Trophoblast cell (in vitro differentiated cells and primary cell): ENCODE measurements around the gene CPNE4.

Experiments
- DNase-seq, 2 donors: peaks; one replicate each; pipeline ENCODE4 v3.0.0-alpha.2; 2016
- H2AFZ ChIP-seq: 2 replicates; pipeline ENCODE4 v1.6.1; 2013; ENCODE audit warnings: low read length, moderate library complexity, mild to moderate bottlenecking; ENCODE audit not compliant: insufficient read depth, poor library complexity
- H2AK5ac ChIP-seq: 2 replicates; pipeline ENCODE4 v1.6.1; 2013; ENCODE audit warnings: mild to moderate bottlenecking, low read length
- H2BK120ac ChIP-seq: 2 replicates; pipeline ENCODE4 v1.6.1; 2013; ENCODE audit warnings: low read length, mild to moderate bottlenecking, moderate library complexity; ENCODE audit not compliant: insufficient read depth, poor library complexity
- H2BK12ac ChIP-seq: 2 replicates; pipeline ENCODE4 v1.6.1; 2013; ENCODE audit warnings: mild to moderate bottlenecking, low read length, moderate library complexity
- H2BK5ac ChIP-seq: 2 replicates; pipeline ENCODE4 v1.6.1; 2013; ENCODE audit warnings: low read length, low read depth, moderate library complexity, mild to moderate bottlenecking; ENCODE audit not compliant: poor library complexity
- H3K14ac ChIP-seq: 2 replicates; pipeline ENCODE4 v1.6.1; 2013; ENCODE audit warnings: mild to moderate bottlenecking, low read length
- H3K18ac ChIP-seq: 2 replicates; pipeline ENCODE4 v1.6.1; 2013; ENCODE audit warnings: mild to moderate bottlenecking, low read length
- H3K23ac ChIP-seq: 2 replicates; pipeline ENCODE4 v1.6.1; 2013; ENCODE audit warnings: low read length
- H3K27ac ChIP-seq: 2 replicates; pipeline ENCODE4 v1.5.1; 2013; ENCODE audit warnings: low read depth, mild to moderate bottlenecking, inconsistent platforms, low read length, moderate library complexity
- H3K27me3 ChIP-seq: 2 replicates; pipeline ENCODE4 v1.6.1; 2013; ENCODE audit warnings: inconsistent platforms, mild to moderate bottlenecking, low read length, moderate library complexity; ENCODE audit not compliant: insufficient read depth
- H3K36me3 ChIP-seq, 2 experiments: 1 replicate in 1 of 2; 2 replicates in 1 of 2; pipeline ENCODE4 v1.6.1; 2013; ENCODE audit warnings: low read length in 2 of 2, mild to moderate bottlenecking in 2 of 2, moderate library complexity in 1 of 2; ENCODE audit not compliant: insufficient read depth in 2 of 2, control insufficient read depth in 1 of 2
- H3K4ac ChIP-seq: 2 replicates; pipeline ENCODE4 v1.6.1; 2013; ENCODE audit warnings: low read depth, mild to moderate bottlenecking, low read length, moderate library complexity
- H3K4me1 ChIP-seq, 2 experiments: 1 replicate in 1 of 2; 2 replicates in 1 of 2; pipeline ENCODE4 v1.6.1; 2013; ENCODE audit warnings: low read length in 2 of 2, mild to moderate bottlenecking in 2 of 2, moderate library complexity in 1 of 2; ENCODE audit not compliant: insufficient read depth in 2 of 2, control insufficient read depth in 1 of 2
- H3K4me2 ChIP-seq: 2 replicates; pipeline ENCODE4 v1.6.1; 2013; ENCODE audit warnings: inconsistent platforms, mild to moderate bottlenecking, low read length, moderate library complexity
- H3K4me3 ChIP-seq: 2 replicates; pipeline ENCODE4 v1.5.1; 2013; ENCODE audit warnings: mild to moderate bottlenecking, low read depth, low read length, inconsistent platforms
- H3K79me1 ChIP-seq: one replicate; pipeline ENCODE4 v1.6.1; 2013; ENCODE audit warnings: low read length
- H3K79me2 ChIP-seq: 2 replicates; pipeline ENCODE4 v1.6.1; 2013; ENCODE audit warnings: low read length, mild to moderate bottlenecking; ENCODE audit not compliant: control insufficient read depth, insufficient read depth, poor library complexity
- H3K9ac ChIP-seq: 2 replicates; pipeline ENCODE4 v1.6.1; 2013; ENCODE audit warnings: mild to moderate bottlenecking, low read length
- H3K9me3 ChIP-seq: 2 replicates; pipeline ENCODE4 v1.6.1; 2013; ENCODE audit warnings: low read depth, mild to moderate bottlenecking, control low read depth, inconsistent platforms, low read length; ENCODE audit not compliant: insufficient read depth
- H4K12ac ChIP-seq: 2 replicates; pipeline ENCODE4 v1.6.1; 2013; ENCODE audit warnings: low read depth, mild to moderate bottlenecking, low read length, moderate library complexity
- H4K8ac ChIP-seq: 2 replicates; pipeline ENCODE4 v1.6.1; 2013; ENCODE audit warnings: low read depth, mild to moderate bottlenecking, low read length, moderate library complexity
- H4K91ac ChIP-seq: one replicate; pipeline ENCODE4 v1.6.1; 2013; ENCODE audit warnings: low read depth, mild to moderate bottlenecking, low read length, moderate library complexity
- WGBS: extraction: QIAGEN DNeasy Blood & Tissue Kit; methylation state at CpG from one replicate; pipeline ENCODE4 v1.1.7; 2013; ENCODE audit warnings: missing lambda C conversion rate; ENCODE audit not compliant: insufficient read length, insufficient coverage; ENCODE audit errors: extremely low coverage; 5-methylcytosine and 5-hydroxymethylcytosine counted together

CPNE4 gene

DNA sequence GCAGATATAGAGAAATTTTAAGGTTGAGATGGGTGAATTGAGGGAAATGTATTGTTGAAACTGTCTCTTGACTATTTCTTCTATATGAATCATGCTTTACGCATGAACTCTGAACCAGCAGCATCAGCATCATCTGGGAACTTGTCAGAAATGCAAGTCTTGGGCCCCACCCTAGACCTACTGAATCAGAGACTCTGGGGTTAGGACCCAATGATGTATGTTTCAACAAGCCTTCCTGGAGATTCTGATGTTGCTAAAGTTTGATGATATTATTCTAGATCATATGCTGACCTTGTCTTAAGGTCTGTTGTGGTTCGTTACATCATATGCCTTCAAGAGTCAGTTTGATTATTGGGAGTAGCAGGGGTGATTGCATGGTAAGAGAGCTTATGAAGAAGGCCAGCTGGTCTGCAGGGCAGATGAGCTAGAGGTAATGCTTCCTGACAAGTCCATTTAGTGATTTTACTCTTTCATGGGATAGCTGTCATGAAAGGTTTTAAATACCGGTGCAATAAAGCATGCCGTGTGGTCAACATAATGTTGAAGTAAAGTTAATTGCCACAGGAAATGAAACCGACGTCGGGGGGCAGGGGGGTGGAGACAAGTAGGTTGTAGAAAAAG is 379.6 kb downstream of the CPNE4 start:
- Histone ChIP-seq H3K36me3 (no peaks in the 10 kb centered on the region), H3K14ac (no peak overlapping the region), H4K8ac (no peak overlapping the region), H2BK120ac (no peak overlapping the region), H3K79me1 (no peaks in the 10 kb centered on the region), H3K4me1 (no peaks in the 10 kb centered on the region), H4K91ac (no peak overlapping the region), H4K12ac (no peak overlapping the region), H3K23ac (no peak overlapping the region), H3K4me3 (no peak overlapping the region), H2BK12ac (no peak overlapping the region), H3K4ac (no peak overlapping the region), H2AK5ac (no peak overlapping the region), H3K4me2 (no peak overlapping the region), H3K27ac (no peak overlapping the region), H3K9ac (no peak overlapping the region), H3K18ac (no peak overlapping the region), H3K9me3 (no peaks in the 10 kb centered on the region), H2BK5ac (no peak overlapping the region), H2AFZ (no peak overlapping the region), H3K79me2 (no peaks in the 10 kb centered on the region), H3K27me3 (no peaks in the 10 kb centered on the region)
- no CpG with 5 or more reads among the region's 7 CpGs for WGBS
- no peak for DNase-seq

DNA sequence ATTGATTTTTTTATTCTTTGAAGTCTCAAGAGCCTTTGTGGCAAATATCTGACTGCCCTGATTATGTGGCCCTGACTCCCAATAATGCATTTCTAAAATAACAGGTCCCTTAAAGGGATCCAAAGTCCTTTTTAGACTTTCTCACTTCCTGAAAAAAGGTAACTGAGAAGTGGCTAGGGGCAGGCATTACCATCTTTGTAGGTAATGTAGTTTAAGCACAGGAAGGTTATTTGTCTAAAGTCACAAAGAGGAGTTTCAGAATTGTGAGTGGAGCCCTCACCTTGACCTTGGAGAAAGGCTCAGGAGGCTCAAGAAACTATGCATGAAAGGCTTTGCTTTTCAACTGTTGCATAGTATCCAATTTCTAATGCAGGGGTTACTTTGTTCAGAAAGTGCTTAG is 389.2 kb downstream of the CPNE4 start:
- Histone ChIP-seq H3K18ac (no peak overlapping the region), H3K14ac (no peak overlapping the region), H3K36me3 (no peaks in the 10 kb centered on the region), H2BK12ac (no peak overlapping the region), H3K27ac (no peak overlapping the region), H3K4me3 (no peak overlapping the region), H3K79me1 (no peaks in the 10 kb centered on the region), H3K9me3 (no peaks in the 10 kb centered on the region), H2BK120ac (no peak overlapping the region), H2AK5ac (no peak overlapping the region), H3K4me2 (no peak overlapping the region), H3K9ac (no peak overlapping the region), H4K91ac (no peak overlapping the region), H2AFZ (no peak overlapping the region), H3K23ac (no peak overlapping the region), H4K8ac (no peak overlapping the region), H3K79me2 (no peaks in the 10 kb centered on the region), H3K4me1 (no peaks in the 10 kb centered on the region), H4K12ac (no peak overlapping the region), H3K27me3 (no peaks in the 10 kb centered on the region), H3K4ac (no peak overlapping the region), H2BK5ac (no peak overlapping the region)
- no peak for DNase-seq

DNA sequence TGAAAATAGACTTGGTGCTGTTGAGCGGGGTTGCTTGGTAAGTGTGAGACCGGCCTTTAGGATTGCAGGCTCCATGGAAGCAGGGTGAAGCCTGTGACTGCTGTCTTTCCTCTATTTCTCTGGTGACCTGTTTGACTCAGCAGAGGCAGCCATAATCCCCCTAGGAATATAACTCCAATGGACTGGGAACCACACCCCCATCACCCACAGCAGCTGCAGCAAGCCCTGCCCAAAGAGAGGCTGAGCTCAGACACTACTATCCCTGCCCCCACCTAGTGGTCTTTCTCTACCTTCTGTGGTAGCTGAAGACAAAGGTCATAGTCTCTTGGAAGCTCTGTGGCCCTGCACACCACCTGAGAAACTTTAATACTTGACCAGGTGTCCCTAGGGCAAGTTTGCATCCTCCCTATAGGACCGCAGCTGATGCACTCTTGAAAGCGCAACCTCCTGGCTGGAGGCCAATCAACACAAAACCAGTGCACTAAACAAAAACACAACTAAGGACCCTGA is 398.5 kb downstream of the CPNE4 start:
- no peak overlapping the region for H3K18ac ChIP-seq
- H3K27ac ChIP-seq = no peak overlapping the region
- H3K4me1 ChIP-seq = no peaks in the 10 kb centered on the region
- H3K9me3 ChIP-seq = no peaks in the 10 kb centered on the region
- H3K14ac ChIP-seq = no peak overlapping the region
- no peak overlapping the region for H4K91ac ChIP-seq
- no CpG with 5 or more reads among the region's 4 CpGs for WGBS
- no peak overlapping the region for H3K4me2 ChIP-seq
- no peaks in the 10 kb centered on the region for H3K27me3 ChIP-seq
- no peak overlapping the region for H3K4me3 ChIP-seq
- H4K8ac ChIP-seq = no peak overlapping the region
- no peak for DNase-seq
- no peak overlapping the region for H3K23ac ChIP-seq
- no peak overlapping the region for H2AK5ac ChIP-seq
- H2BK120ac ChIP-seq = no peak overlapping the region
- no peaks in the 10 kb centered on the region for H3K79me2 ChIP-seq
- no peak overlapping the region for H2AFZ ChIP-seq
- no peaks in the 10 kb centered on the region for H3K36me3 ChIP-seq
- no peak overlapping the region for H2BK12ac ChIP-seq
- H3K9ac ChIP-seq = no peak overlapping the region
- no peak overlapping the region for H2BK5ac ChIP-seq
- no peak overlapping the region for H4K12ac ChIP-seq
- no peak overlapping the region for H3K4ac ChIP-seq
- H3K79me1 ChIP-seq = no peaks in the 10 kb centered on the region

DNA sequence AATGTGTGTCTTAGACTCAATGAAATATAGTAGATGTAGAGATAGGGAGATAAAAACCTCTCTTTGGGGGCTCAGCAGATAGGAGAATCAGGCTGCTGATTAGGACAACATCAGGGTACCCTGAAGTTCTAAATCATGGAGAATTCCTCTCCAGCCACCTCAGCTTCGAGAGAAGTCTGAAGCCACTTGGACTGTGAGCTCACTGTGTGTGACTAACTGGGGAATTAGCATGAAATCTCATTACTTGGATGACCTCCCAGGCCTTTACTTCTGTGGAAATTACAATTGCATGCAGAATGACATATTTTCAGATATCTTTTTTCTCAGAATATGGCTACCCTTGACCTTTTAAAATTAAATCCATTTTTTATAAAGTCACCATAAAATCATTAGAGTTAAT is 404.0 kb downstream of the CPNE4 start:
- Histone ChIP-seq H3K9me3 (no peaks in the 10 kb centered on the region), H3K18ac (no peak overlapping the region), H3K14ac (no peak overlapping the region), H3K23ac (no peak overlapping the region), H2BK12ac (no peak overlapping the region), H3K4me2 (no peak overlapping the region), H2BK120ac (no peak overlapping the region), H4K12ac (no peak overlapping the region), H4K91ac (no peak overlapping the region), H3K4ac (no peak overlapping the region), H3K79me1 (no peaks in the 10 kb centered on the region), H3K27me3 (no peaks in the 10 kb centered on the region), H3K4me1 (no peaks in the 10 kb centered on the region), H2AK5ac (no peak overlapping the region), H2AFZ (no peak overlapping the region), H3K36me3 (no peaks in the 10 kb centered on the region), H4K8ac (no peak overlapping the region), H3K9ac (no peak overlapping the region), H3K4me3 (no peak overlapping the region), H3K79me2 (no peaks in the 10 kb centered on the region), H3K27ac (no peak overlapping the region), H2BK5ac (no peak overlapping the region)
- no CpG with 5 or more reads among the region's 1 CpG for WGBS
- no peak for DNase-seq
